NK-92 treated with Interleukin-12 subunit alpha and Interleukin-12 subunit beta, amount 100 ng/mL, for 24 hours (cell line): Measurements from ENCODE around the gene SEC31A.

Experiments
- DNase-seq: peaks from one replicate; lab custom pipeline; 2025; lab: John Stamatoyannopoulos, UW

SEC31A gene

DNA sequence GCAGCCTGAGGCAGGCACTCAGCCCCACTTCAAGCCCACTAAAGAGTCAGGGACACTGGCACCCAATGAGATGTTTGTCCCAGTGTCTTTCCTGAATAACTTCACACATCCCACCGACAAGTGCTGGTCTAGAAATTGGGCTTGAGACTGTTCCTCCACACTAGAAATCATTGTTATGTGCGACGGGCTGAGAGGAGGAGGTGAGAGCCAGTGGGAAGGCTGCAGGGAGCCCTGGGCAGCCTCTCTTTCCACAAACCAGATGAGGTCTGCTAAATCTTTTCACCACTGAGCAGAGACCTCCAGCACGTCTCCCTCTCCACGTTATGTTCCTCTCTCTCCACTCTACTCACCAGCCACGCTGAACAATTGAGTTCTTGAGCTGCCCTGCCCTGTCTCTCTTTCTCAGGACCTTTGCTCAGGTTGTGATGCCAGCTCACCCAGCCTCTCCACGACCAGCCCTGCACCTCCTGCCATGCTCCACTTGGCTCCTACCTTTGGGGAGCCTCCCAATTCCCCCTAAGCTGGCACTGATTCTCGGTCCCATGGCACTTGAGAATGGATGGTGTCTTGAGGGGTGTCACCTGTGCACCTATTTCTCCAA is 100.8 kb downstream of the SEC31A start:
- no peak for DNase-seq

DNA sequence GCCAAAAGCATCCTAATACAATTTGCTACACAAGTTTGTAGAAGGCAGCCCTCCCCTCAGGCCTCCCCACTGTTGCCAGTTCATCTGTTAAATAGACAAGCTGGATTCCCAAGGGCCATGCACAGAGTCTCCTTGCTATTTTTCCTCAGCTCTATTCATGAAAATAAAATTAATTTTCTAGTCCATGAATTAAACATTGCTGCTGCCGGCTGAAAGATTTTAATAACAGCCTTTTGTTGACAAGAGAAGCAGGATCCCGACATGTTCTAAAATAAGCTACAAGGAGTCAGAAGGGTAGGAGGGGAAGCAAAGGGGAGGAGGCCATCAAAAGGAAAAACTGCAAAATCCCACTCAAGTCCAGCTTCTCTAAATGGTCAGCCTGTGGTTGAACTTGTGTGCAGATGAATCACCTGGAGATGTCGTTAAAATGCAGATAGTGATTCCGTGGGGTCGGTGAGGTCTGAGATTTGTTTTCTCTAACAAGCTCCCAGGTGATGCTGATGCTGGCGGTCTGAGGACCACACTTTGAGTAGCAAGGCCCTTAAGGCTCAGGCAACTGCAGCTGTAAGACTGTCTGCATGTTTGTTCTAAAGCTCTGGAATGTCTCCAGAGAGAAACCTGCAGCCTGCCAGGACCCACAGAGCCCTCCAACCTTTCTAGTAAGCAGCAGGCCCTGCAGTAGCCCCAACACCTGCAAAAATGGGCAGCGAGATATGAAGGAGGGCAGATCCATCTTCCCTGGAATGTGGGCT is 101.8 kb downstream of the SEC31A start:
- DNase-seq: no peak

DNA sequence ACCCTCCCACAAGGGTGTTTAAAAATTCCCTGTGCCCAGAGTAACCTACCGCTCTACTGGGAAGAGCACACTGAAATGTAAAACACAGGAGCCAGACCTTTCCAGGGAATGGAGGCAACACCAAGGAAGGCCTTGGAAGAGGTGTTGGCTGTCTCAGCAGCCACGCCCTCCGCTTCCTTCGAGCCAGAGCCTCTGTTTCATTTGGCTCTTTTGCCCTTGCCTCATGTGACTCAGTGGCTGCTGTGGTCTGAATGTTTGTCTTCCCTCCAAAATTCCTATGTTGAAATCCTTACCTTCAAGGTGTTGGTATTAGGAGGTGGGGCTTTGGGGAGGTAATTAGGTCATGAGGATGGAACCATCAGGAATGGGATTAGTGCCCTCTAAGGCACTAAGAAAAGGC is 103.6 kb downstream of the SEC31A start:
- DNase-seq: no peak

DNA sequence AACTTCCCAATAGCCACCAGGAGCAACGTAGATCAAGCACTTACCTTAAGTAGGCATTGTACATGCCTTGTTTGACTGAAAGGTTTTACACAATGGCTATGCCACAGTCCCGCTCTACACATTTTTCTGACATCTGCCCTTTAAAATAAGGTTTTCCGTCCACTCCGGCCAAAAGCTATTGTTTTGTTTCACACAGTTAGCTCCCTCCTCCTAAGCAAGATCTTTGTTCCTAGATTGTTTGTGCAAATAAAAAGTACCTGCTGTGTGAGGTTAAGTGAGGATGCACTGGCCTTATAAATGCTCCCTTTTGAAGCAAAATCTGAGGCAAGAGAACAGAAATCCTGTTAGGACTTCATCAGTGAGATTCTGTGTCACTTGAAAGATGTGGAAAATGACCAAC is 104.1 kb downstream of the SEC31A start:
- DNase-seq: no peak

DNA sequence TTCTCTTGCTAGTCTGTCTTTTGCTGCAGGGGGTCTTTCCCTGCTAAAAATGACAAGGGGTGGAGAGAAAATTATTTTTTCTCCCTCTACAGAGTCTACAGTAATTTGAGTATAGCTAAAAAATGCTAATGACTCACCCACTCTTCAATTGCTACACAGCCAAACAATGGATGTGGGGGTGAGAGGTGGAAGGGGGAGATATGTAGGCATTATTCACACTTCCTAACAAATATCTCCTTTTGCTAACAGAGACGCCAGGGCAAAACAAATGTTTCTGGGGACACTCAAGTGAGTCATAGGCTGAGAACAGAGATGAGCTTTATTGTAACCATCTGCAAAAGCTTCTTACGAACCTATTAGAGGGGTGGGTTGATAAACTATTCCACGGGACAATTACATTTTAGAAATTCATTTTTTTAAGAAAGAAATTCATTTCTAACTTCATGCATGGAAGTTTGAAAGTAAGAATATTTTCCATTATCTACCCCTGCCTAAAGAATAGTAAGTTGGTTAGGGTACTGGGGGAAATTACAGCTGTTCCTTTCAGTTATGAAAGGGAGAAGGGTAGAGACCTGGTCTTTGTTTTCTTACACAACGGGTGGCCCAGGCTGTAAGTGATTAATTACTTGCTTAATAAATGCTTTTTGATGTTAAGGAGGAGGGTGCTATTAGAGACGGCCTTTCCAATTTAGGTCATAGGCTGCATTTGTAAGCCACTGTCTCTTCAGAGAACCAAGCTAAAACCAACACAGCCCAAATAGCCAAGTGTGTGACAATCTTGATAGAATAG is 105.1 kb downstream of the SEC31A start:
- DNase-seq: no peak

DNA sequence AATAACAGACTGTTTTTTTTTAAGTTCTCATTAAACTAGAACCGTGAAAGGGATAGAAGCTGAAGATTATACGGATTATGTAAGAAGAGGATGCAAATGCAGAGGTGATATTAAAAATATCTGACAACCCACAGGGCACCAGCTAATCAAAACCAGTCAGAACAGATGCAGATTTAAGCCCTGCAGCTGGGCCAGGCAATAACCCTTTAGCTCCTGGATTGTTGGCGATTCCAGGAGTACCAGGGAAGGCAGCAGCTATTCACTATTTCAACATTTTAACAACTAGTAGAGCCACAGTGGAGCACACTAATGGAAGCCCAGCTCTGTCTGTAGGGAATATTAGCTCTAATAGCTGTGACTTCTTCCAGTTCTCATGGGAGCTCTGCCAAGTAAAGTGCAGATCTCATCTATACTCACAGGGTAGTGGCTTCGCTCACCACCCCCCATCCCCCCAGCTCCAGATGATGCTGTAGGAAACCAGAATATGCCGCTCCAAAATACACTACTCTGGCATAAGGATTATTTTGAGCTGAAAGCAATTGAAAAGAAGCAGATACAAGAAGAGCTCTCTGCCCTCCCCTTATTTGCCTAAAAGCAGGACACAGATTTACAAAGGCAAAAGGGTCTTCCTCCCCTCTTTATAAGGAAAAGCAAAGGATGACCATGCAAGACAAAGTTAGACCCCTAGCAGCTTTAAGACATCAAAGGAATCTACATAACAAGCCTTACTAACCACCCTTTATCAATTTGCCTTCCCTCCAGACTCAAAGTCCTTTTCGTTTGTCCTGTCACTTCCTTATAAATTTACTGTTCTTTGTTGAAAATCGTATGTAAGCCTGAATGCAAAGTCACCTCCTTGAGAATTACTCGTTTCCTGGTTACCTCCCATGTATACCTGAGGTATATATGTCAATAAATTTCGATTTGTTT is 106.0 kb downstream of the SEC31A start:
- no peak for DNase-seq

DNA sequence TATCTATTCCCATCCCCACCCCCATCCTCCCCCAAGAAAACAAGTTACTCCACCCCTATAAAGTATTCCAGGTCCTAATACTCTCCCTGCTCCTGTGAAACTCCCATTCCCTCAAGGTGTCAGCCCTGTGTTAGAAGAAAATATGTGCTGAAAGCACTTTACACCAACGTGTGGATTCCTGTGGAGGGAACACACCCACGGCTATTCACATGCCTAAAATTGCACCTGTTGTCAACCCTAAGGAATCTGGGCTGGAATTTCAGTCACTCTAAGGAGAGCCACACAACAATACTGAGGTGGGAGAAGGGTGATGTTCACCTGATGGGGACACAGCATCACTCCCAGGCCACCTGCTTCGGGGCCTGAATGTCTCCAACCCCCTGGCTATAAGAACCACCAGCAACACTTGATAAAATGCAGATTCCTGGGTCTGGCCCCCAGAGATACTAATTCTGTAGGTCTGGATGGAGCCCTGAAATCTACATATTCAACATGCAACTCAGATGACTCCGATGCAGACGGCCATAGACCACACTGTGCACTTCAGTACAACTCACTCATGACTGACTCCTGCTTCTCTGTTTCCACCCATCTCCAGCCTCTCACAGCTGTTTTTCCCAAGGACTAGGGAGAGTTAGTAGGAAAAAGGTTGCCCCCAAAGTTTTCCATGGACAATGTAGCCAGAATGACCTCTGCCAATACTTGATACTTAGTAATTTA is 108.2 kb downstream of the SEC31A start:
- DNase-seq: no peak

DNA sequence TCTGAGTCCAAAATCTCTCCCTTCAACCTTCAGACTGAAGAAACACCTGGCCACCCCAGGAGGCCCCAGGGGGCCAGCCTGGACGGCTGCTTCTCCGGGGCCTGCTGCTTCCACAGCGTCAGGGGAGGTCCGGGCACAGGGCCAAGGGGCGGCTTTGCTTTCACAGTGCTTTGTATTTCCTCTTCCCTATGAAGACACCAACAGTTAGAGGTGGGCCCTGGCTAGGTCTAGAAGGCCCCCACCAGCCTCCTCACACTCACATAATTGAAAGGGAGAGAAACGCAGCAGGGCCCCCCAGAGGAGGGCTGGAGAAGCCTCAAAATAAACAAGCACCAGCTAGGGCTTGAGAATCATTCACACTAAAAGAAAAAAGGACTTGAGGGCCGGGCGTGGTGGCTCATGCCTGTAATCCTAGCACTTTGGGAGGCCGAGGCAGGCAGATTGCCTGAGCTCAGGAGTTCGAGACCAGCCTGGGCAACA is 110.2 kb downstream of the SEC31A start:
- no peak for DNase-seq

DNA sequence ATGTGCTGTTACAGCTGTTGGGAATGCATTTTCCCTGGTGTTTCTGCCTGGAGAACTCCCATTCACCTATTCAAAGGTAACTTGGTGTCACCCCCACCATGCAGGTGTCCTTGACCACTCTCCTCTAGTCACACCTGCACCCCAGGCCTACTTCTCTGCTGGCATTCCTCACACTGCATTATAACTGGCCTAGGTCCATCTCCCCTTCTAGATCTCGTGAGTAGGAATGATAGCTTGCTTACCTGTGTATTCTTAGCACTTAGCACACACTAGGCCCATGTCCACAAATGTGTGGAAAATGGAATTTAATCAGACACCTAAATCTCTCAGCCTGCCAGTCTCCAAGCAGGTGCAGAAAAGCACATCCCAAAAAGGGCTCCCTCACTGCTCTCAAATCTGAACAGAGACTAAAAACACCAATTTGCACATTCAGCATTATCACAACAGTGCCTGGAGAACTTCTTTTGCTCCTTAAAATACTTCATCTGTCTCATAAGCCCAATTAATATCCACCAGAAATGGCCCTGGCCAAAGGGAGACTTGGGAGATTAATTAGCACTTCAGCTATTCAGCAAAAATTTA is 110.7 kb downstream of the SEC31A start:
- no peak for DNase-seq

DNA sequence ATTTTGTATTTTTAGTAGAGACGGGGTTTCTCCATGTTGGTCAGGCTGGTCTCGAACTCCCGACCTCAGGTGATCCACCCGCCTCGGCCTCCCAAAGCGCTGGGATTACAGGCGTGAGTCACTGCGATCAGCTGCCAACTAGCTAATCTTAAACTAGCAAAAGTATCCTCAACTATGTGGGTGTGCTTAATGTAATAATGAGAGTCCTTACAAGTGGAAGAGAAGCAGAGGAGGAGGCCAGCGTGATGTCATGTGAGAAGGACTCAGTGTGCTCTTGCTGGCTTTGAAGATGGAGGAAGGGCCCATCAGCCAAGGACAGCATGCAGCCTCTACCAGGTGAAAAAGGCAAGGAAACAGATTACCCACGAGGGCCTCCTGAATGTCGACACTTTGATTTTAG is 111.9 kb downstream of the SEC31A start:
- DNase-seq: no peak

DNA sequence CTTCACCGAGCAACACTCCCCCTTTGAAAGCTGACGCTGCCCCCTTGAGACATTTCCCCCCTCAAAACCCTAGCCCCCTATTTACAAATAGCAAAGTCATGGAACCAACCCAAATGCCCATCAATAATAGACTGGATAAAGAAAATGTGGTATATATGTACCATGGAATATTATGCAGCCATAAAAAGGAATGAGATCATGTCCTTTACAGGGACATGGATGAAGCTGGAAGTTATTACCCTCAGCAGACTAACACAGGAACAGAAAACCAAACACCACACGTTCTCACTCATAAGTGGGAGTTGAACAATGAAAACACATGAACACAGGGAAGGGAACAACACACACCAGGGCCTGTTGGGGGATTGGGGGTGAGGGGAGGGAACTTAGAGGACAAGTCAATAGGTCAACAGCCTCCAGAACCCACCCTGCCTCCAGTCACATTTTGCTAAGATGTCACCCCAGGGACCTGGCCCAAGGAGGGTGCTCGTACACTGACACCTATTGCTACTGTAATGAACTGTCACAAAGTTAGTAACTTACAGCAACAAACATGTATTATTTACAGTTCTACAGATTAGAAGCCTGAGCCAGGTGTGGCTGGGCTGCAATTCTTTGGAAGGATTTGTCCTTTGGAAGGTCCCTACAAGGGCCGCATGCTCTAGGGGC is 113.0 kb downstream of the SEC31A start:
- DNase-seq: no peak

DNA sequence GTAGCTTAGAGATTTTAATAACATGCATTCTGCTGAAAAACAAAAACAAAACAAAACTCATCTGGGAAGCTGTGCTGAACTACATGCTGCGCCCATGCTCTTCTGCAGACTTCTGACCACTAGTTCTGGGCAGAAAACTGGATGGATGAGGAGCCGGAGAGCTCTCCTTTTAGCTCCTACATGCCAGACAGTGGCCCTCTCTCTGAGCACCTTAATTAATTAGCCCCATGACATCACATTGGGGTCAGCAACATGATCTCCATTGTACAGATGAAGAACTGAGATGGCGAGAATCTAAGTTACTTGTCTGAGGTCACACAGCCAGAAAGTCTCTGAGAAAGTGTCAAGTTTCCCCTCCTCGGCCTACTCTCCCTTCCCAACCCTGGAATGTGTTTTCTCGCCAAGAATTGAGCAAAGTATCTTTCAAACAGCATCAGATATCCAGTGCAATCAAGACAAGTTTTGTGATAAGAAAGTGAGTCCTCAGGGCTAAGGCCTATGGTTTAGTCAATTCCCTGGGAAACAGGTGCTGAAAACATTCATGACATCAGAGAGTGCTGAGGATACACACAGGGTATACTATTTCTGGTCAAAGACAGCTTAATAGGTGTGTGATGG is 113.9 kb downstream of the SEC31A start:
- DNase-seq: no peak

DNA sequence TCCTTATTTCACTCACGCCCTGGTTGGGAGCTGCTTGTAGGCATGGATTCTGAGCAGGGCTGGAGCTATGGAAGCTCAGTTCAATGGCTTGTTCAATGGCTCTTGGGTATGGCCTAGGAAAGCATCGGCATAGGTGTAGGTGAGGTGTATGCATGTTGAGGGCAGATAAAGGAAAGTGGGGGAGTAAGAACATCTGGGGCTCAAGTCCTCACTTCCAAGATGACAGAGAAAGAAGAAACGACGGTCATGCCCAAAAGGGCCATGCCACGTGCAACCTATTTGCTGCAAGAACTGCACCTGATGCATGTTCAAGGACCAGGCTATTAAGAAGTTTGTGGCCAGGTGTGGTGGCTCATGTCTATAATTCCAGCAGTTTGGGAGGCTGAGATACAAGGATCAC is 115.7 kb downstream of the SEC31A start:
- DNase-seq: no peak

DNA sequence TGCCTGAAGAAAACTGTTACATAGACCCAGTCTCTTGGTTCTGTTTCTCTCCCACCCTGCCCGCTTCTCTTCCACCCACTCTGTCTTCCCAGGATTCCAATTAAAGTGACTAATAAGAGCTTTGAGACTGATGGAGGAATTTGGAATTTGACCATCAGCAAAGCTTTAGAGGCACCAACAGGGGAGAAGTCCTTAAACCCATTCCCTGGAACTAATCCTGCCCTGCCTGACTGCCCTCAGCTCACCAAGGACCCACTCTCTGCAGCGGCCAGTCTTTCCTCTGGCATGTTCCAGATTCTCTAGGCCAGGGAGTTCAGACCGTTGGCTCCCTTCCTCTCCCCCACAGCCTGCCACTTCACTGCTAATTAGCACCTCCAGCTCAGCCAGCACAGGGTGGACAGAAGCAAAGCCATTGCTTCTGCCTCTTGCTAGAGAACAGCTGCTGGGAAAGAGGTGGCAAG is 116.2 kb downstream of the SEC31A start:
- DNase-seq: no peak

DNA sequence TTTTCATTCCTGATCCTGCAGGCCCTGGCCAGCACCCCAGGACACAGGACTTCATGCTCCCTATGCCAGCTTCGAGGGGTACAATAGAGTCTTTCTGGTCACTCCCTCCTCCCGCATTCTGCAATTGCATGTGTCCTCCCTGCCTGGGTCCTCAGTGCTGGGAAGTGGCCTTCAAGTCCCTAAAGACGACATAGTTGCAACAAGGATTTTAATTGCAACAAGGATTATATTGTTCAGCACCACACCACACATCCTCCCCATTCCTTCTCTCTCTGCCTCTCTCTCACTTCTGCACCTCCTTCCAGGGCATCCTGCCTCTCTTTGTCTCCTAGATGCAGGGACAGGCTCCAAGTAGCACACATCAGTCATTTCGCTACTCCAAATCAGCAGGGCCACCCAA is 117.9 kb downstream of the SEC31A start:
- no peak for DNase-seq

DNA sequence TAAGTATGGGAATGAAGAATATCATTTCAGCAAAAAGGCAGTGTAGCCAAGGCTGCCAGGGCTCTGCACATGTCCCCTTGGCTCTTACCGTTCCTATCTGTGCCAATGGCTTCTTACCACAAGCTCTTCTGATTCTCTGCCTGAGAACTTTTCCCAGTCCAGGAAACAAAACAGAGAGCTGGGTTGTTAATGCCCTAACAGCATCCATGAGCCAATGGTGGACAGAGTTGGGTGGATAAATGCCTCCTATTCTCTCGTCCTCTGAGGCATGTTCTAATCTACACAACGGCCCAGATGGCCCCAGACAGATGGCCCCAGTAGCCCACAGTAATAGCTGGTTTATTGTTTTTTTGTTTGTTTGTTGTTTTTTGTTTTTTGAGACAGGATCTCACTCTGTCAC is 120.3 kb downstream of the SEC31A start:
- no peak for DNase-seq
